Nephron (organoid): ENCODE measurements around the gene EIF5A.

Experiments
- H3K27ac Mint-ChIP-seq, 3 experiments: 2 replicates each; pipeline ENCODE4 v1.8.0; 2020; ENCODE audit warnings: mixed read lengths in 3 of 3, mild to moderate bottlenecking in 2 of 3, moderate library complexity in 1 of 3
- H3K27me3 Mint-ChIP-seq: 2 replicates; pipeline ENCODE4 v1.8.0; 2021; ENCODE audit warnings: low read depth, mild to moderate bottlenecking, moderate library complexity, mixed read lengths
- H3K36me3 Mint-ChIP-seq: 2 replicates; pipeline ENCODE4 v1.8.0; 2020; ENCODE audit warnings: low read depth, mixed read lengths
- H3K4me1 Mint-ChIP-seq: 2 replicates; pipeline ENCODE4 v1.8.0; 2020; ENCODE audit warnings: mixed read lengths
- H3K4me3 Mint-ChIP-seq, 3 experiments: 2 replicates each; pipeline ENCODE4 v1.8.0; 2020; ENCODE audit warnings: mild to moderate bottlenecking in 3 of 3, mixed read lengths in 3 of 3, moderate library complexity in 2 of 3
- H3K9me3 Mint-ChIP-seq: 2 replicates; pipeline ENCODE4 v1.8.0; 2020; ENCODE audit warnings: mixed read lengths
- TF ChIP-seq, protein P1 (sequence below), 3 experiments: fragments of 200-600 bp; sonication (generic); IDR thresholded peaks; one replicate each; pipeline ENCODE4 v1.5.0; 2021; ENCODE audit warnings: antibody characterized with exemption in 3 of 3; ENCODE audit not compliant: unreplicated experiment in 3 of 3

The EIF5A gene

DNA sequence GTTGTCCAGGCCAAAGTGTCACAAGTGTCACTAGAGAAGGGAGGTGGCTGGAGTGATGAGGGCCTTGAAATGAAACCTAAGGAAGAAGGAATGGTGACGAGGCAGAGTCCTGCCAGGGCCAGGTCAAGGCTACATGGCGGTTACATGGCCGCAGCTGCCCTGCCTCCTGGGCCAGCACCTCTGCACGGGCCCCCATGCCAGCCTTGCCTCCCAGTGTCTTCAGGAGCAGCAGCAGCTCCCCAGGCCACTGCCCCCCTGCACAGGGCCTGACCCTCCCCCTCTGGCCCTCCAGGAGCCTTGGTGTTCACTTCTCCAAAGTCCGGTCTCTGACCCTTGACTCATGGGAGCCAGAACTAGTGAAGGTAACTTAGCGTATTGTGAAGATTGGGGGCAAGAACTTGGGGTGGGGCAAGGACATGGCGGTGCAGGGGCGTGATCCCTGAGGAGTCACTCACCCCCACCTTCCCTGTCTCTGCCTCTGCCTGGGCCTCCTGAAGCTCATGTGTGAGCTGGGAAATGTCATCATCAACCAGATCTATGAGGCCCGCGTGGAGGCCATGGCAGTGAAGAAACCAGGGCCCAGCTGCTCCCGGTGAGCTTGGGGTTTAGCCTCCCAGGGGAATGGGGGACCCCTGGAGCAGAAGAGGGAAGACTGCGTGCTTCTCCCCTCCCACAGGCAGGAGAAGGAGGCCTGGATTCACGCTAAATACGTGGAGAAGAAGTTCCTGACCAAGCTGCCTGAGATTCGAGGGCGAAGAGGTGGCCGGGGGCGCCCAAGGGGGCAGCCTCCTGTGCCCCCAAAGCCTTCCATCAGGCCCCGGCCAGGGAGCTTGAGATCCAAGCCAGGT, 40.4 kb downstream of the EIF5A start:
- Mint-ChIP-seq H3K27ac (peak overlapping the region in 2 of 3 experiments; percentile 66 to 94), H3K4me3 (peak overlapping the region; percentile 49 to 63 (median 53)), H3K9me3 (no peaks in the 10 kb centered on the region), H3K27me3 (peaks cover 13% of the 10 kb centered on the region), H3K36me3 (no peaks in the 10 kb centered on the region), H3K4me1 (peaks cover 36% of the 10 kb centered on the region)
- TF ChIP-seq, protein P1, sequence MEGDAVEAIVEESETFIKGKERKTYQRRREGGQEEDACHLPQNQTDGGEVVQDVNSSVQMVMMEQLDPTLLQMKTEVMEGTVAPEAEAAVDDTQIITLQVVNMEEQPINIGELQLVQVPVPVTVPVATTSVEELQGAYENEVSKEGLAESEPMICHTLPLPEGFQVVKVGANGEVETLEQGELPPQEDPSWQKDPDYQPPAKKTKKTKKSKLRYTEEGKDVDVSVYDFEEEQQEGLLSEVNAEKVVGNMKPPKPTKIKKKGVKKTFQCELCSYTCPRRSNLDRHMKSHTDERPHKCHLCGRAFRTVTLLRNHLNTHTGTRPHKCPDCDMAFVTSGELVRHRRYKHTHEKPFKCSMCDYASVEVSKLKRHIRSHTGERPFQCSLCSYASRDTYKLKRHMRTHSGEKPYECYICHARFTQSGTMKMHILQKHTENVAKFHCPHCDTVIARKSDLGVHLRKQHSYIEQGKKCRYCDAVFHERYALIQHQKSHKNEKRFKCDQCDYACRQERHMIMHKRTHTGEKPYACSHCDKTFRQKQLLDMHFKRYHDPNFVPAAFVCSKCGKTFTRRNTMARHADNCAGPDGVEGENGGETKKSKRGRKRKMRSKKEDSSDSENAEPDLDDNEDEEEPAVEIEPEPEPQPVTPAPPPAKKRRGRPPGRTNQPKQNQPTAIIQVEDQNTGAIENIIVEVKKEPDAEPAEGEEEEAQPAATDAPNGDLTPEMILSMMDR (IDR thresholded peaks at IDR 0.05; ENCODE audit: unreplicated experiment in 3 of 3), result no peak

DNA sequence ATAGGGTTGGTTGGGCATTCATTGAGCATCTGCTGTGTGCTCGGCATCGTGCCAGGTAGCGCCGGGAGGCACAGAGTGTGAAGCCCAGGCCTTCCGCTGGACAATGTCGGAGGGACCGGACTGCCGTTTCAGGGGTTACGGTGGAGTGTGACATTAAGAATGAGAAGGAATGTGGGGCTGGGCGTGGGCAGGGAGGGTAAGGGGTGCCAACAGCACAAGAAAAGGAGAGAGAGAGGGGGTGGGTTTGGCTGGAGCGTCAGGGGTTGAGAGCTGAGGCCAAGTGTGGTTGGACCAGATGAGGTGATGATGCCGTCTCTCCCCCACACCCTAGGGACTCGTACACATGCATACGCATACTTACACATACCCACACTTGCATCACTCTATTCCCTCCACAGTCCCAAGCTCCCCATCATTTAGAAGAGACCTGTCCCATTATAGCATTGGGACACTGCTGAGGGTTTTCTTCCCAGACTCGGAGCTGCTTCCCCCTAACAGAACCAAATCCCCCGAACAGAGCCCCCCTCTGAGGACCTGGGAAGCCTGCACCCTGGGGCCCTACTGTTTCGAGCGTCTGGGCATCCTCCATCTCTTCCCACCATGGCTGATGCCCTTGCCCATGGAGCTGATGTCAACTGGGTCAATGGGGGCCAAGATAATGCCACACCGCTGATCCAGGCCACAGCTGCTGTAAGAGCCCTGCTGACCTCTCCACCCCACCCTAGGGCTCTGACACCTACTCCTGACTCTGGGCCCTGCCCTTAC, 41.2 kb downstream of the EIF5A start:
- Mint-ChIP-seq H3K9me3 (no peaks in the 10 kb centered on the region), H3K36me3 (no peaks in the 10 kb centered on the region), H3K4me1 (peaks cover 39% of the 10 kb centered on the region), H3K4me3 (peak overlapping the region; percentile 91 to 97 (median 93)), H3K27ac (peak overlapping the region; percentile 94 to 99 (median 99)), H3K27me3 (peaks cover 13% of the 10 kb centered on the region)
- TF ChIP-seq, protein P1 (IDR thresholded peaks at IDR 0.05; ENCODE audit: unreplicated experiment in 3 of 3), result no peak

DNA sequence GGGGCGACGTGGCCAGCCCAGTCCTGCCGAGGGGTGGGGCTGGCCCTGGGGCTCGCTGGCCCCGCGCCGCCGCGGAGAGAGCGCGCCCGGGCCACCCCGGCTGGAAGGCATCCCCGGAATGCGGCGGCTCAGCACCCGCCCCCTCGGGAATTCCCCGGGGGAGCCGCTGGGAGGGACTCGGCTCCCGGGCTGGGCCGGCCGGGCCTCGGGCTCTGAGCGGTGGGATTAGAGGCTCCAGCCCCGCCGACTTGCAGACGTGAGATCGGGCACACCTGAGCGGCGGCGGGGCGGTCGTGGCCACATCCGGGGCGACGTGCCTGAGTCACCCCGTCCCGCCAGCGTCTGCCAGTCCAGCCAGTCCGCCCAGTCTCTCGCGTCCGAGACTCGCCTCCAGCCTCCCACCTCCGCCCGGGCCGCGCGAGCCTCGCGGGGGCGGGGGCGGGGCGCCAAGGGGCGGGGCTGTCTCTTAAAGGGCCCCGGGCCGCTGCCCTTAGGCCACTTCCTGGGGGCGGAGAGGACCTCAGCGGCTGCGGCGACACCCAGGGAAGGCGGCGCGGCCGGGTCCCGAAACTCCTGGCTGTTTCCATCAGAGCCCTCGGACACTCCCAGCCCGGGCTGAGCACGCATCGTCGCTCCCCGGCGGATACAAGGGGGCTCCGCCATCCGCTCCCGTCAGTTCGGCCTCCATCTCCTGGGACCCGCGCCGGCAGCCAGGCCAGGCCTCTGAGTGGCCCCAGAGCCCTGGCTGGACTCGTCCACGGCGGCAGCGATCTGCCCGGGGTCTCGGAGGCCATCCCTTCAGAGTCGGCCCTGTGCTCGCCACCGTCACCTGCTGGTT, 44.5 kb downstream of the EIF5A start, which contains the start of gene KCTD11:
Gene KCTD11, plus strand, starts transcription at position 498 of the 838 bp plus-strand sequence.
- TF ChIP-seq, protein P1 (IDR thresholded peaks at IDR 0.05; ENCODE audit: unreplicated experiment in 3 of 3), result peak in 1 of 3 experiments; percentile 66
- peaks cover 51% of the 10 kb centered on the region for H3K4me1 Mint-ChIP-seq
- H3K9me3 Mint-ChIP-seq, result no peaks in the 10 kb centered on the region
- peak within 1 kb of the TSS; percentile 94 to 99 (median 99) for H3K27ac Mint-ChIP-seq
- peak within 1 kb of the TSS; percentile 93 to 97 (median 94) for H3K4me3 Mint-ChIP-seq
- H3K27me3 Mint-ChIP-seq, result peaks cover 3% of the 10 kb centered on the region
- no peaks in the 10 kb centered on the region for H3K36me3 Mint-ChIP-seq

DNA sequence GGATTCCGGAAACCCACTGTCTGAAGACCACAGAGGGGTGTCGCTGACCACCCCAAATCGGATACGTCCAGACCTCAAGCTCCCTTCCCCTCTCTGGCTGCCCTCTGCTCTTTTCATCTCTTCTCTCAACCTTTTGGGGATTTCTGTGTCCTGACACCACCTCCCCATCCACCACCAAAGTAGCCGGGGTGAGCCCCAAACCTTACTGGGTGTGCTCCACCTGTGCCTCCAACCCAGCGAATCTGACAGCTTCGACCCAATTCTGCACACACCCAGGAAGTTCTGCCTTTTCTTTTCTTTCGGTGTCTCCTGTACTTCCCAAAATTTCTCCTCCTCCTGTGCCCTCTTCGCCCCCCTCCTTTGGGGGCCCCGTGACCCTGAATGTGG, 45.1 kb downstream of the EIF5A start:
- peak overlapping the region; percentile 89 to 94 (median 93) for H3K4me3 Mint-ChIP-seq
- H3K4me1 Mint-ChIP-seq, result peaks cover 48% of the 10 kb centered on the region
- TF ChIP-seq, protein P1 (IDR thresholded peaks at IDR 0.05; ENCODE audit: unreplicated experiment in 3 of 3), result peak in 2 of 3 experiments; percentile 62 to 67
- H3K27ac Mint-ChIP-seq, result peak overlapping the region; percentile 92 to 96 (median 94)
- peaks cover 9% of the 10 kb centered on the region for H3K27me3 Mint-ChIP-seq
- H3K9me3 Mint-ChIP-seq, result no peaks in the 10 kb centered on the region
- H3K36me3 Mint-ChIP-seq, result no peaks in the 10 kb centered on the region

DNA sequence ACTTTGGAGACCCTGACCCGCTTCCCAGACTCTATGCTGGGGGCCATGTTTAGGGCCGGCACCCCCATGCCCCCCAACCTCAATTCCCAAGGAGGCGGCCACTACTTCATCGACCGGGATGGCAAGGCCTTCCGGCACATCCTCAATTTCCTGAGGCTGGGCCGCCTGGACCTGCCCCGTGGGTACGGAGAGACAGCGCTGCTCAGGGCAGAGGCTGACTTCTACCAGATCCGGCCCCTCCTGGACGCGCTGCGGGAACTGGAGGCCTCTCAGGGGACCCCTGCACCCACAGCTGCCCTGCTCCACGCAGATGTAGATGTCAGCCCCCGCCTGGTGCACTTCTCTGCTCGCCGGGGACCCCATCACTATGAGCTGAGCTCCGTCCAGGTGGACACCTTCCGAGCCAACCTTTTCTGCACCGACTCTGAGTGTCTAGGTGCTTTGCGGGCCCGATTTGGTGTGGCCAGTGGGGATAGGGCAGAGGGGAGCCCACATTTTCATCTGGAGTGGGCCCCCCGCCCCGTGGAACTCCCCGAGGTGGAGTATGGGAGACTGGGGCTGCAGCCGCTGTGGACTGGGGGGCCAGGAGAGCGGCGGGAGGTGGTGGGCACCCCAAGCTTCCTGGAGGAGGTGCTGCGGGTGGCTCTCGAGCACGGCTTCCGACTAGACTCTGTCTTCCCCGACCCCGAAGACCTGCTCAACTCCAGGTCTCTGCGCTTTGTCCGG, 45.6 kb downstream of the EIF5A start:
- Mint-ChIP-seq H3K27me3 (peaks cover 9% of the 10 kb centered on the region), H3K4me3 (peak overlapping the region; percentile 89 to 94 (median 93)), H3K9me3 (no peaks in the 10 kb centered on the region), H3K4me1 (peaks cover 43% of the 10 kb centered on the region), H3K27ac (peak overlapping the region; percentile 92 to 96 (median 94)), H3K36me3 (no peaks in the 10 kb centered on the region)
- TF ChIP-seq, protein P1 (IDR thresholded peaks at IDR 0.05; ENCODE audit: unreplicated experiment in 3 of 3), result no peak
